ENCODE results near the gene TTC7B. TPM values are rescaled to one million over a fixed set of nuclear protein-coding genes. Genes with fewer than 3 reads are reported as not detected.

The TTC7B gene
- total and polyA plus RNA-seq, 2 experiments from 2014 or later = 7.9 to 28.6 TPM

DNA sequence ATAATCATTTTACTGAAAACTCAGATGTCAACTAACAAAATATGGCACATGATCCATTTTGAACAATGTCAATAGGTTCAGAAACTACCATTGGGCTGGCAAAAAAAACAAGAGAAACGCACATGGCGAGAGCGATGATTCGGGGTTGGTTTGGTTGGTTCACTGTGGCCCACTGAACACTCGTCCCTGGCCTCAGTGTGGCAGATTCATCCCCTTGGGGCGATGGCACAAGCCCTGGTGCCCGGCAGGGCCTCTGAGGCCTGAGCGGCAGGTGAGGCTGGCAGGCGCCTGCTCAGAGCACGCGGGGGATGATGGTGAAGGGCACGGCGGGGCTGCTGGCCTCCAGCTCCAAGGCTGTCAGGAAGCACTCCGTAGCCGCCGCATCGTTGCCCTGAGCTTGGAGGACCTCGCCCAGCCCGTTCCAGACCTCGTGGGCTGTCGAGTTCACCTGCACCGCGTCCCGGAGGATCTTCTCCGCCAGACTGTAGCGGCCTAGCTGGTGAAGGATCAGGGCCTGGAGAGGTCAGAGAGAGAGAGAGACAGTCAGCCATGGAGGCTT is 275.1 kb downstream of the TTC7B start (continued):
- TF ChIP-seq, protein P1, sequence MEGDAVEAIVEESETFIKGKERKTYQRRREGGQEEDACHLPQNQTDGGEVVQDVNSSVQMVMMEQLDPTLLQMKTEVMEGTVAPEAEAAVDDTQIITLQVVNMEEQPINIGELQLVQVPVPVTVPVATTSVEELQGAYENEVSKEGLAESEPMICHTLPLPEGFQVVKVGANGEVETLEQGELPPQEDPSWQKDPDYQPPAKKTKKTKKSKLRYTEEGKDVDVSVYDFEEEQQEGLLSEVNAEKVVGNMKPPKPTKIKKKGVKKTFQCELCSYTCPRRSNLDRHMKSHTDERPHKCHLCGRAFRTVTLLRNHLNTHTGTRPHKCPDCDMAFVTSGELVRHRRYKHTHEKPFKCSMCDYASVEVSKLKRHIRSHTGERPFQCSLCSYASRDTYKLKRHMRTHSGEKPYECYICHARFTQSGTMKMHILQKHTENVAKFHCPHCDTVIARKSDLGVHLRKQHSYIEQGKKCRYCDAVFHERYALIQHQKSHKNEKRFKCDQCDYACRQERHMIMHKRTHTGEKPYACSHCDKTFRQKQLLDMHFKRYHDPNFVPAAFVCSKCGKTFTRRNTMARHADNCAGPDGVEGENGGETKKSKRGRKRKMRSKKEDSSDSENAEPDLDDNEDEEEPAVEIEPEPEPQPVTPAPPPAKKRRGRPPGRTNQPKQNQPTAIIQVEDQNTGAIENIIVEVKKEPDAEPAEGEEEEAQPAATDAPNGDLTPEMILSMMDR (conservative IDR thresholded peaks at IDR 0.05; ENCODE audit: low read depth in 2 of 2) = no peak
- no peak for TF ChIP-seq JUNB (IDR thresholded peaks at IDR 0.05; ENCODE audit: unreplicated experiment)
- no peak for TF ChIP-seq EZH2phosphoT487 (IDR thresholded peaks at IDR 0.05; ENCODE audit: unreplicated experiment)
- no peak for TF ChIP-seq CREB1 (CRISPR knock-in tag; IDR thresholded peaks at IDR 0.05; ENCODE audit: low read depth)
- TF ChIP-seq, protein P2, sequence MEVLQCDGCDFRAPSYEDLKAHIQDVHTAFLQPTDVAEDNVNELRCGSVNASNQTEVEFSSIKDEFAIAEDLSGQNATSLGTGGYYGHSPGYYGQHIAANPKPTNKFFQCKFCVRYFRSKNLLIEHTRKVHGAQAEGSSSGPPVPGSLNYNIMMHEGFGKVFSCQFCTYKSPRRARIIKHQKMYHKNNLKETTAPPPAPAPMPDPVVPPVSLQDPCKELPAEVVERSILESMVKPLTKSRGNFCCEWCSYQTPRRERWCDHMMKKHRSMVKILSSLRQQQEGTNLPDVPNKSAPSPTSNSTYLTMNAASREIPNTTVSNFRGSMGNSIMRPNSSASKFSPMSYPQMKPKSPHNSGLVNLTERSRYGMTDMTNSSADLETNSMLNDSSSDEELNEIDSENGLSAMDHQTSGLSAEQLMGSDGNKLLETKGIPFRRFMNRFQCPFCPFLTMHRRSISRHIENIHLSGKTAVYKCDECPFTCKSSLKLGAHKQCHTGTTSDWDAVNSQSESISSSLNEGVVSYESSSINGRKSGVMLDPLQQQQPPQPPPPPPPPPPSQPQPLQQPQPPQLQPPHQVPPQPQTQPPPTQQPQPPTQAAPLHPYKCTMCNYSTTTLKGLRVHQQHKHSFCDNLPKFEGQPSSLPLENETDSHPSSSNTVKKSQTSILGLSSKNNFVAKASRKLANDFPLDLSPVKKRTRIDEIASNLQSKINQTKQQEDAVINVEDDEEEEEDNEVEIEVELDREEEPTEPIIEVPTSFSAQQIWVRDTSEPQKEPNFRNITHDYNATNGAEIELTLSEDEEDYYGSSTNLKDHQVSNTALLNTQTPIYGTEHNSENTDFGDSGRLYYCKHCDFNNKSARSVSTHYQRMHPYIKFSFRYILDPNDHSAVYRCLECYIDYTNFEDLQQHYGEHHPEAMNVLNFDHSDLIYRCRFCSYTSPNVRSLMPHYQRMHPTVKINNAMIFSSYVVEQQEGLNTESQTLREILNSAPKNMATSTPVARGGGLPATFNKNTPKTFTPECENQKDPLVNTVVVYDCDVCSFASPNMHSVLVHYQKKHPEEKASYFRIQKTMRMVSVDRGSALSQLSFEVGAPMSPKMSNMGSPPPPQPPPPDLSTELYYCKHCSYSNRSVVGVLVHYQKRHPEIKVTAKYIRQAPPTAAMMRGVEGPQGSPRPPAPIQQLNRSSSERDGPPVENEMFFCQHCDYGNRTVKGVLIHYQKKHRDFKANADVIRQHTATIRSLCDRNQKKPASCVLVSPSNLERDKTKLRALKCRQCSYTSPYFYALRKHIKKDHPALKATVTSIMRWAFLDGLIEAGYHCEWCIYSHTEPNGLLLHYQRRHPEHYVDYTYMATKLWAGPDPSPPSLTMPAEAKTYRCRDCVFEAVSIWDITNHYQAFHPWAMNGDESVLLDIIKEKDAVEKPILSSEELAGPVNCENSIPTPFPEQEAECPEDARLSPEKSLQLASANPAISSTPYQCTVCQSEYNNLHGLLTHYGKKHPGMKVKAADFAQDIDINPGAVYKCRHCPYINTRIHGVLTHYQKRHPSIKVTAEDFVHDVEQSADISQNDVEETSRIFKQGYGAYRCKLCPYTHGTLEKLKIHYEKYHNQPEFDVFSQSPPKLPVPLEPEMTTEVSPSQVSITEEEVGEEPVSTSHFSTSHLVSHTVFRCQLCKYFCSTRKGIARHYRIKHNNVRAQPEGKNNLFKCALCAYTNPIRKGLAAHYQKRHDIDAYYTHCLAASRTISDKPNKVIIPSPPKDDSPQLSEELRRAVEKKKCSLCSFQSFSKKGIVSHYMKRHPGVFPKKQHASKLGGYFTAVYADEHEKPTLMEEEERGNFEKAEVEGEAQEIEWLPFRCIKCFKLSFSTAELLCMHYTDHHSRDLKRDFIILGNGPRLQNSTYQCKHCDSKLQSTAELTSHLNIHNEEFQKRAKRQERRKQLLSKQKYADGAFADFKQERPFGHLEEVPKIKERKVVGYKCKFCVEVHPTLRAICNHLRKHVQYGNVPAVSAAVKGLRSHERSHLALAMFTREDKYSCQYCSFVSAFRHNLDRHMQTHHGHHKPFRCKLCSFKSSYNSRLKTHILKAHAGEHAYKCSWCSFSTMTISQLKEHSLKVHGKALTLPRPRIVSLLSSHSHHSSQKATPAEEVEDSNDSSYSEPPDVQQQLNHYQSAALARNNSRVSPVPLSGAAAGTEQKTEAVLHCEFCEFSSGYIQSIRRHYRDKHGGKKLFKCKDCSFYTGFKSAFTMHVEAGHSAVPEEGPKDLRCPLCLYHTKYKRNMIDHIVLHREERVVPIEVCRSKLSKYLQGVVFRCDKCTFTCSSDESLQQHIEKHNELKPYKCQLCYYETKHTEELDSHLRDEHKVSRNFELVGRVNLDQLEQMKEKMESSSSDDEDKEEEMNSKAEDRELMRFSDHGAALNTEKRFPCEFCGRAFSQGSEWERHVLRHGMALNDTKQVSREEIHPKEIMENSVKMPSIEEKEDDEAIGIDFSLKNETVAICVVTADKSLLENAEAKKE (CRISPR knock-in tag; IDR thresholded peaks at IDR 0.05) = no peak
- no peak for TF ChIP-seq ZNF114 (CRISPR knock-in tag; IDR thresholded peaks at IDR 0.05)
- no peak for TF ChIP-seq STAT1 (IDR thresholded peaks at IDR 0.05; ENCODE audit: unreplicated experiment)

DNA sequence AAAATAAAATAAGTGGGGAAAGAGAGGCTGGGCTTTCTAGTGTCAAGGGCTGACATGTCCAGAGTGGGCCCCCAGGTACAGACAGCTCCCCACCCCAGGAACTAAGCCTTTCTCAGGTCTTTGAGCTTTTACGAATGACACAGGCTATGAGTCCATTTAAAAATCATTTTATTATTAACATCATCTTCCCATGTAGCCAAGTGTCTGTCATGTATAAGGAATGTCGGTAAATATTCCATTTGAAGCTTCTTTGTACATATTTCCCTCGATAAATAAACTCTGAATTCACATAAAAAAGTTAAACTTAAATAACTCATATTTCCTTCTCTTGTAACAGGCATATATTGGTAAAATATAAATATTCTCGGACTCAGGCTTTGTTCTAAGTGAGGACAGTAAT is 275.8 kb downstream of the TTC7B start:
- no peaks in the 10 kb centered on the region for H3K9me3 Mint-ChIP-seq
- TF ChIP-seq NANOG (IDR thresholded peaks at IDR 0.05; ENCODE audit: borderline replicate concordance) (no peak), EZH2 (IDR thresholded peaks at IDR 0.05; ENCODE audit: low read depth, unreplicated experiment) (no peak), EZH2phosphoT487 (IDR thresholded peaks at IDR 0.05; ENCODE audit: unreplicated experiment) (no peak)

More for the DNA sequence above, 275.8 kb downstream of the TTC7B start:
- Mint-ChIP-seq H3K4me1 (peaks cover 17% of the 10 kb centered on the region), H3K27ac (no peak overlapping the region), H3K36me3 (ENCODE audit: low read depth) (no peaks in the 10 kb centered on the region), H3K27me3 (ENCODE audit: insufficient read depth, low read depth, poor library complexity) (peaks cover 9% of the 10 kb centered on the region), H3K4me3 (no peak overlapping the region; the same call in 2 of the 3 replicates)
- DNase-seq (ENCODE audit: low spot score) (no peak), ATAC-seq (no peak)
- H3K36me3 ChIP-seq (ENCODE audit: insufficient read depth) = no peaks in the 10 kb centered on the region
- H2AFZ ChIP-seq = no peak overlapping the region
- no peaks in the 10 kb centered on the region for H3K4me1 ChIP-seq (ENCODE audit: insufficient read depth)
- H3K27ac ChIP-seq (ENCODE audit: low read depth) = no peak overlapping the region
- H3K79me2 ChIP-seq (replicated peaks; ENCODE audit: insufficient read depth) = no peaks in the 10 kb centered on the region
- H3K4me2 ChIP-seq = no peak overlapping the region
- H3K4me3 ChIP-seq = no peak overlapping the region
- no peaks in the 10 kb centered on the region for H3K9me2 ChIP-seq (ENCODE audit: insufficient read depth)
- H3K27me3 ChIP-seq (ENCODE audit: insufficient read depth) = no peaks in the 10 kb centered on the region
- H4K20me1 ChIP-seq (replicated peaks; ENCODE audit: insufficient read depth) = no peaks in the 10 kb centered on the region
- no peaks in the 10 kb centered on the region for H3F3A ChIP-seq (replicated peaks; ENCODE audit: low read depth)

Data from GM23338 (cell line).